Measurements from ENCODE around the gene CRYBG1. TPM values are rescaled to one million over a fixed set of nuclear protein-coding genes. Genes with fewer than 3 reads are reported as not detected.
A peak's percentile ranks its signal among the peaks of the same experiment; 100 is the strongest.

CRYBG1 gene
- total RNA-seq, 1 donor from 2014 or later = 0.06 TPM

GRCh38 chr6:106574741-106575458, 214.4 kb downstream of the CRYBG1 start:
- Histone ChIP-seq H3K27ac (no peak overlapping the region), H3K9ac (no peak overlapping the region), H3K4me2 (no peak overlapping the region)

DNA sequence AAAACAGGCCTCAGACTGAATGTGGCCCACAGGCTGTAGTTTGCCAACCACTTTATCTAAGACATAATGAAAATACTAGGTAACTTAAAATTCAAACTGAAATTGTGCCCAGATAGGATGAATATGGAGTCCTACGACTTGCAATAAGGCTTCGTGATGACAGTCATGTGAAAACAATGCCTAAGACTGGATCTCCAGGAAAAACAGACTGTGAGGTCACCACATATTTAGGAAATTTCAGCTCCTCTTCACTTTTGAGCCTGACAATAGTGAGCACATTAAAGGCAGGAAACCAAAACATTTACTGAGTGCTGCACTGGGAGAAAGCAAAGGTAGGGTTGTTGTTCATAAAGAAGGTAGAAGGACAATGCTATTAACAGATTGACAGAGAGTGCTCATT, 218.8 kb downstream of the CRYBG1 start:
- H3K9me3 ChIP-seq (ENCODE audit: low read depth) = no peaks in the 10 kb centered on the region
- Mint-ChIP-seq H3K27me3 (ENCODE audit: insufficient read depth, low read depth) (peaks cover 3% of the 10 kb centered on the region), H3K9me3 (no peaks in the 10 kb centered on the region), H3K4me3 (no peak overlapping the region), H3K27ac (no peak overlapping the region), H3K36me3 (peaks cover 3% of the 10 kb centered on the region), H3K4me1 (peaks cover 6% of the 10 kb centered on the region)
- no peaks in the 10 kb centered on the region for H3K36me3 ChIP-seq
- no peak overlapping the region for H3K4me2 ChIP-seq
- H3K79me2 ChIP-seq (ENCODE audit: low read depth) = no peaks in the 10 kb centered on the region
- peaks cover 4% of the 10 kb centered on the region for H3F3A ChIP-seq (ENCODE audit: low read depth)
- H3K27ac ChIP-seq = no peak overlapping the region
- no peak for TF ChIP-seq EZH2phosphoT487 (IDR thresholded peaks at IDR 0.05)
- no peak for TF ChIP-seq EZH2 (IDR thresholded peaks at IDR 0.05)
- TF ChIP-seq, protein P1, sequence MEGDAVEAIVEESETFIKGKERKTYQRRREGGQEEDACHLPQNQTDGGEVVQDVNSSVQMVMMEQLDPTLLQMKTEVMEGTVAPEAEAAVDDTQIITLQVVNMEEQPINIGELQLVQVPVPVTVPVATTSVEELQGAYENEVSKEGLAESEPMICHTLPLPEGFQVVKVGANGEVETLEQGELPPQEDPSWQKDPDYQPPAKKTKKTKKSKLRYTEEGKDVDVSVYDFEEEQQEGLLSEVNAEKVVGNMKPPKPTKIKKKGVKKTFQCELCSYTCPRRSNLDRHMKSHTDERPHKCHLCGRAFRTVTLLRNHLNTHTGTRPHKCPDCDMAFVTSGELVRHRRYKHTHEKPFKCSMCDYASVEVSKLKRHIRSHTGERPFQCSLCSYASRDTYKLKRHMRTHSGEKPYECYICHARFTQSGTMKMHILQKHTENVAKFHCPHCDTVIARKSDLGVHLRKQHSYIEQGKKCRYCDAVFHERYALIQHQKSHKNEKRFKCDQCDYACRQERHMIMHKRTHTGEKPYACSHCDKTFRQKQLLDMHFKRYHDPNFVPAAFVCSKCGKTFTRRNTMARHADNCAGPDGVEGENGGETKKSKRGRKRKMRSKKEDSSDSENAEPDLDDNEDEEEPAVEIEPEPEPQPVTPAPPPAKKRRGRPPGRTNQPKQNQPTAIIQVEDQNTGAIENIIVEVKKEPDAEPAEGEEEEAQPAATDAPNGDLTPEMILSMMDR (IDR thresholded peaks at IDR 0.05) = no peak
- H3K27me3 ChIP-seq = no peaks in the 10 kb centered on the region
- H4K20me1 ChIP-seq (ENCODE audit: low read depth) = peaks cover 16% of the 10 kb centered on the region
- H3K9ac ChIP-seq = no peak overlapping the region
- no peak overlapping the region for H2AFZ ChIP-seq (replicated peaks)
- H3K4me1 ChIP-seq = no peaks in the 10 kb centered on the region
- DNase-seq (ENCODE audit: low spot score) = no peak
- H3K4me3 ChIP-seq = no peak overlapping the region

More at GRCh38 chr6:106574741-106575458, 214.4 kb downstream of the CRYBG1 start:
- Histone ChIP-seq H3K36me3 (no peaks in the 10 kb centered on the region), H3K27me3 (no peaks in the 10 kb centered on the region), H4K20me1 (ENCODE audit: low read depth) (peaks cover 17% of the 10 kb centered on the region), H3K4me3 (no peak overlapping the region), H2AFZ (replicated peaks) (no peak overlapping the region), H3F3A (ENCODE audit: low read depth) (peaks cover 4% of the 10 kb centered on the region), H3K79me2 (ENCODE audit: low read depth) (no peaks in the 10 kb centered on the region), H3K9me3 (ENCODE audit: low read depth) (no peaks in the 10 kb centered on the region), H3K4me1 (no peaks in the 10 kb centered on the region)
- Mint-ChIP-seq H3K36me3 (no peaks in the 10 kb centered on the region), H3K9me3 (no peaks in the 10 kb centered on the region), H3K27ac (peak overlapping the region; percentile 89), H3K4me1 (peaks cover 6% of the 10 kb centered on the region), H3K27me3 (ENCODE audit: insufficient read depth, low read depth) (peaks cover 2% of the 10 kb centered on the region), H3K4me3 (no peak overlapping the region)
- DNase-seq (ENCODE audit: low spot score) = peak; percentile 62
- TF ChIP-seq EZH2 (IDR thresholded peaks at IDR 0.05) = no peak
- TF ChIP-seq, protein P1 (IDR thresholded peaks at IDR 0.05) = no peak
- TF ChIP-seq EZH2phosphoT487 (IDR thresholded peaks at IDR 0.05) = peak; percentile 98

DNA sequence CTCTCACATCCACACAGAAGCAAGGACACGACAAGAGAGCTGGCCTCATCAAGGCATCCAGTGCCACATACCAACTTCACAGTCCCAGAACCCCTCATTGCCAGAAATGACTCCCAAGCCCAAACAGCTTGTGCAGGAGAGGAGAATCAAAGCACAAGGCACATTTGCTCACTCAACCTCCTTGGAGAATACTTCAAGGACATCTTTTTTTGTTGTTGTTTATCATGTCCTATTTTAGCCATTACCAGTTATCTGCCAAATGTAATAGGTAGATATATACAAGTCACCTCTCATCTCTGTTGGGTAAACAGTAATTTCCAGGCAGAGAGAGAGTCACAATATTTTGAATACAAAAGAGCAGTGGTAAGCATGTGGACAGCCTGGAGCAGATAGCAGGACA, 221.0 kb downstream of the CRYBG1 start:
- H3F3A ChIP-seq (ENCODE audit: low read depth) = no peaks in the 10 kb centered on the region
- Mint-ChIP-seq H3K27ac (no peak overlapping the region), H3K36me3 (peaks cover 3% of the 10 kb centered on the region), H3K9me3 (no peaks in the 10 kb centered on the region), H3K4me1 (peaks cover 2% of the 10 kb centered on the region), H3K4me3 (no peak overlapping the region), H3K27me3 (ENCODE audit: insufficient read depth, low read depth) (peaks cover 6% of the 10 kb centered on the region)
- H3K27me3 ChIP-seq = no peaks in the 10 kb centered on the region
- no peak for DNase-seq (ENCODE audit: low spot score)
- H3K4me3 ChIP-seq = no peak overlapping the region
- H3K27ac ChIP-seq = no peak overlapping the region
- H4K20me1 ChIP-seq (ENCODE audit: low read depth) = no peaks in the 10 kb centered on the region
- no peak overlapping the region for H2AFZ ChIP-seq (replicated peaks)
- H3K4me1 ChIP-seq = peaks cover 8% of the 10 kb centered on the region
- TF ChIP-seq, protein P1 (IDR thresholded peaks at IDR 0.05) = no peak
- no peak for TF ChIP-seq EZH2 (IDR thresholded peaks at IDR 0.05)
- TF ChIP-seq EZH2phosphoT487 (IDR thresholded peaks at IDR 0.05) = no peak
- H3K36me3 ChIP-seq = no peaks in the 10 kb centered on the region
- no peaks in the 10 kb centered on the region for H3K79me2 ChIP-seq (ENCODE audit: low read depth)
- H3K9ac ChIP-seq = no peak overlapping the region
- no peaks in the 10 kb centered on the region for H3K9me3 ChIP-seq (ENCODE audit: low read depth)
- no peak overlapping the region for H3K4me2 ChIP-seq

Measured in neural progenitor cell (in vitro differentiated cells).